GM18873 (cell line): Measurements from ENCODE around the gene MACROD2.

Source experiments
- ATAC-seq: cut with Tn5 transposase; IDR thresholded peaks from one replicate; pipeline ENCODE4 v1.9.1; 2021; ENCODE audit warnings: mild to moderate bottlenecking, moderate library complexity, moderate number of reproducible peaks; ENCODE audit not compliant: unreplicated experiment, low FRiP score

MACROD2 gene

DNA sequence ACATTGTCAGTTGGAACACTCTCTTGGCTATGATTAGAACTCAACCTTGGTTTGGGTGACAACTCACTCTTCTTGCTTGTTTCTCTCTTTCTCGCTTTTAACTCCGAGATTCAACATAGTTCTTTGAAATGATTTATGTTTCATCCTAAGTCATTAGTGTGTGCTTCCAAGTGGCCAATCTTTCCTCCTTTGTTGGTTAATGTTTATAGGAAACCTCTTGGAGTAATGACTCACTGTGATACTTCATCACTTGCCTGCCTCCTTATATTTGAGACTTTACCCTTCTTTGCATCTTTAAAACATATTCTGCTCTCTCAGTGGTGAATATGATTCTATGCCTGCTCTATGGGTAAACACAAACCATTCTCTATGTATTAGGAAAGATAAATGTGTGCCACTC lies 621.8 kb downstream of the MACROD2 start:
- no peak for ATAC-seq

GRCh38 chr20:14619411-14619810 lies 624.1 kb downstream of the MACROD2 start:
- no peak for ATAC-seq

- no peak for ATAC-seq
These were observed 627.5 kb downstream of the MACROD2 start for GRCh38 chr20:14622796-14623195.

GRCh38 chr20:14631011-14631410 lies 635.7 kb downstream of the MACROD2 start:
- no peak for ATAC-seq

- ATAC-seq = no peak
These were observed 637.6 kb downstream of the MACROD2 start for GRCh38 chr20:14632906-14633305.

DNA sequence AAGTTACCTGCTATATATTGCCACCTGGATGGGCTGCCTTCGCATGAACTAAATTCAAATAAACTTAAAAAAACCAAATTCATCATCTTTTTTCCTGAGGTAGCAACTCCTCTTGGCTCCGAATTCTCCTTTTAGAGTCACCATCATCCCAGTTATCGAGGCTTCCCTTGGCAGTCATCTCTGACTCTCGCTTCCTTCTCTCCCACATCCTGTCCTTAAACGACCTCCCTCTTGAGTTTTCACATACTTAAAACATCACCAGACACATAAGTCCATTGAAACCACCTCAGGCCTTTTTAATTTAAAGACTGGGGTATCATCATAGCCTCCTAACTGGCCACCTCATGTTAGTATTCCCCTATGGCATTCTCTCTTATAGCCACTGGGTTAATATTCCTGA lies 638.2 kb downstream of the MACROD2 start:
- no peak for ATAC-seq

GRCh38 chr20:14634665-14635064 lies 639.3 kb downstream of the MACROD2 start:
- no peak for ATAC-seq

DNA sequence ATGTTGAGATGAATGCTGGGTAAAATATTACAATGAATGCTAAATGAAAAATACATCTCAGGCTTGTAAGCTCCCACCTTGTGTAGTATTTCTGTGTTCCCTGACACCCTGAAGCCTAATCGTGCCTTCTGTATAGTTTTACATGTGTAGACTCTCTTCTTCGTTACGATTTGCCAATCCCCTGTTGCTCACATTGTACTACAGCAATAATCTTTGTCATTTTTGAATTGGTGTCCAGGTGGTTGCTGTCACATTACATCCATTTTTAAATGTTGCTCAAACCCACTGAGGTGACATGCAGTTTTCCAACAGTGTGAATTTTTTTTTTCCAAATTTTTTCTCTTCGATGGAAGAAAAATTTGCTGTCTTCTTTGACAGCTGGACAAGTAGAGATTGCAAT lies 642.1 kb downstream of the MACROD2 start:
- ATAC-seq = no peak

GRCh38 chr20:14643146-14643545 lies 647.8 kb downstream of the MACROD2 start:
- no peak for ATAC-seq

DNA sequence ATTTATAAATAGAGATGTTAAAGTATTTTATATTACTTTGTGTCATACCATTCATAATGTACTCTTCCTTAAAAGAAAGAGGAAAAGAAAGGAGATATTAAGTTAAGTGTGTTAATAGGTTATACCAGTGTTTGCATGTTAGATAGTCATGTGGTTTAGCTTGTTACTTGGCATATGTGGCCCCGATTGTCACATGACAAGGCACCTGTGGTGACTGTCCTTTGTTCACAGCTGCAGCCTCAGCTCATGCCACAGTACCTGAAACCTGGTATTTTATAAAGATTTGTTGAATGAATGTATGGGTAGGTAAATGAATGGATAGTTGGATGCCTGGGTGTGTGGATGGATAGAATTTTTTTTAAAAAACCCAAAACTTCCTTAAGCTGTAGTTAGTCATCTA lies 648.2 kb downstream of the MACROD2 start:
- no peak for ATAC-seq

- no peak for ATAC-seq
These were observed 649.2 kb downstream of the MACROD2 start for GRCh38 chr20:14644306-14645097.

GRCh38 chr20:14647016-14647415 lies 651.7 kb downstream of the MACROD2 start:
- no peak for ATAC-seq

- no peak for ATAC-seq
These were observed 654.3 kb downstream of the MACROD2 start for GRCh38 chr20:14649662-14650061.

DNA sequence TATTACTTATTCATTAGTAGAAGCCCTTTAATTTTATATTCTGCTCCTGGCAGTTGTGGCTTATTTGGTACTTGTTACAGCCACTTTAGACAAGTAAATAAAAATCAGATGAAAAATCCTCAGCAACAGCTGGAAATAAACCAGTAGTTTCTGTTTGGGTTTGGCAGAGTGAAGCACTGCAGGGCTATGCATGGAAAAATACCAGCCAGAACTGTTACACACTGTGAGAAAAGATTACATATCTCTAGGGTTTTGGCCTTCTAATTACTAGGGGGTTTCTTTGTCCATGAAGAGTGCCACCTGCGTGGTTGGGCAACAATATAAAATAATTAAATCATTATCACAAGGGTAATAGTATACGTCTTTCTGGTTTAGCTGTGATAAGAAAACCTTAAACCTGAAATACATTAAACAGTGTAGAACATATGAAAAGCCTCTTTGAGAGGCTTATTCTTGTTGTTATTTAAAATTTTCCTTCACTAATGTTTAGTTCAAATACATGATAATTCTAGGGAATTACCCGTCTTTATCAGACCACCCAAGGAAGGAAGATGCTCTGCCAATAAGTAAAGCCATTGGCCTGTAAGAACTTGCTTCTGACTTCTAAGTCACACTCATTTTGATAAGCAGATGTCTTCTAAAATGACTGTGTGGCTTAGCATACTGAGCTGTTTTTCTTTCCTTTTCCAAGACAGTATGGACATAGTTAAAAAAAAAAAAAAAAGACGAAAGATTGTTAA lies 662.1 kb downstream of the MACROD2 start:
- ATAC-seq = no peak

DNA sequence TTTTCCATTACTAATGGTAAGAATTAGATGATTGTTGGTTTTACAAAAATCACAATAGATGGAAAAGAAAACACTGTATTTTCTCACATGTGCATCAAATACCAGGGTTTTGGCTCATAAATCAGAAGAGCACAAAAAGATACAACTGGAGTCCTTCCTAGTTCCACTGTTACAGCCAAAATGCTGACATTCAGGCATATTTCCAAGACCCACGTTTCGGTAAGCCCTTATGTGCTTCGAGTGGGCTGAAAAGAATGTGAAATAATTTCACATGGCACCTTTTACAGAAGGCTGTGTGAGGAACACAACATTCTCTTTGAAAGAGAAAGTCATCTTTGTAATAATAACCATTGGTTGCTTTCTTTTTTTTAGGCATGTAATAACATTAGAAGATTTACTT lies 668.8 kb downstream of the MACROD2 start:
- ATAC-seq = no peak

DNA sequence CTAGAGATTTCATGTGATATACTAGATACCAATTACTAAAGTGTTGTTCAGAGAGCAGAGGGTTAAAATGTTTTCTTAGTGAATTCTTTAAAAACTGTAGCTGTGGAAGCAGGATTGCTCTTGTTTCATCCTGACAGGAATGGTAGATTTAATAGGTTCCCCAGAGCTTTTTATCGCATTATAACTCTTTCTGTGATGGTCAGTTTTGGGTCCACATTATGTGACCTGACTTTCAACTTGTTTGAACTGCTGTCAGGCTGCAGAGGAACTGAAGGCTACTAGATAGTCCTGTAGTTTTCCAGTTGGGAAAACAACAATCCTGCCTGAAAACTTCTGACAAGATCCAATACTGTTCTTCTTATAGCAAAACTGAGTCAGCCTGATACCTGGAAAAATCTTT lies 671.4 kb downstream of the MACROD2 start:
- no peak for ATAC-seq

DNA sequence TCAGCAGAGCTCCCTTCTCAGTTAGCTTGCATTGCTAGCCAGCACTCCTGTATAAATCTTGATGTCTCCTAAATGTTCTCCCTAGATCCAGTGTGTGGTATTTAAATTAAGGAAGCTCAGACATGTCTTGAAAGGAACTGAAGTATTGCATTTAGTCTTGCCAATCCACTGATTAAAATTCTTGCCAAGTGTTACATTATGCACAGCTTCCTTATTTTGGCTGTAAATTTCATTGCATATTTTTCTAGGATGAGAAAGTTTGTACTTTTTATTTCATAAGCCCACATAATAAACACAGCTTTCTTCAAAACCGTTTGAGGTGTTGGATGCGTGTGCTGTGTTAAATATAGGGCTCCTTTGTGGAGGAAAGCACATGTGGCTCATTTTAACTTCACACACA lies 671.9 kb downstream of the MACROD2 start:
- no peak for ATAC-seq

GRCh38 chr20:14672066-14672465 lies 676.8 kb downstream of the MACROD2 start:
- no peak for ATAC-seq

DNA sequence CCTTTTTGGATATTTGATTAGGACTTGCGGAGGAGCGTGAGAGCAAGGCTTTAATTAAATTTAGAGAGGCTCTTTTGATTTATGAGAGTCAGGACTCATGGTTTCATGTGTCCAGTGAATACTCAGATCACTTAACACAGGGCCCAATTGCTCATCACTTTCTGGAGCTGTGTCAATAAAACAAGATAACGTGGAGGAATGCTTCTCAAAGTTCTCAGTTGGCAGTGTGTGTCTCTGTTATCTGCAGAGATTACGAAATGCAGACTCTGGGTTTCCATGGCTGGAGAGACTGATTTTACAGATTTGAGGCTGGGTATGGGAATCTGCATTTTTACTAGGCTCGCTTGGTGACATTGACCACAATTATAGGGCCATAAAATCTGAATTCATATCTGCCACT lies 677.8 kb downstream of the MACROD2 start:
- ATAC-seq = no peak

- no peak for ATAC-seq
These were observed 682.1 kb downstream of the MACROD2 start for GRCh38 chr20:14677455-14677854.

GRCh38 chr20:14685183-14685582 lies 689.9 kb downstream of the MACROD2 start:
- no peak for ATAC-seq

- ATAC-seq = no peak
These were observed 692.0 kb downstream of the MACROD2 start for GRCh38 chr20:14687313-14687712.
